ENCODE results near the gene ACAD10. TPM values are rescaled to one million over a fixed set of nuclear protein-coding genes. Genes with fewer than 3 reads are reported as not detected.

The ACAD10 gene
- total and polyA plus RNA-seq, 2 of the 13 experiments (the other 11 are each of a cell fraction or from before 2014, with no cell fraction given): 15.2 to 16.3 TPM

- TF ChIP-seq CREM (IDR thresholded peaks at IDR 0.05): peak; percentile 41; the same call in 1 of the 2 replicates
- no peak for TF ChIP-seq CREM (CRISPR knock-in tag; IDR thresholded peaks at IDR 0.05)
- TF ChIP-seq ZNF543 (CRISPR knock-in tag; IDR thresholded peaks at IDR 0.05): 0 out of 2 replicates have a peak, but pooled peaks have one; percentile 44
- no peak for TF ChIP-seq MXD4 (CRISPR knock-in tag; IDR thresholded peaks at IDR 0.05)
- TF ChIP-seq, protein P1, sequence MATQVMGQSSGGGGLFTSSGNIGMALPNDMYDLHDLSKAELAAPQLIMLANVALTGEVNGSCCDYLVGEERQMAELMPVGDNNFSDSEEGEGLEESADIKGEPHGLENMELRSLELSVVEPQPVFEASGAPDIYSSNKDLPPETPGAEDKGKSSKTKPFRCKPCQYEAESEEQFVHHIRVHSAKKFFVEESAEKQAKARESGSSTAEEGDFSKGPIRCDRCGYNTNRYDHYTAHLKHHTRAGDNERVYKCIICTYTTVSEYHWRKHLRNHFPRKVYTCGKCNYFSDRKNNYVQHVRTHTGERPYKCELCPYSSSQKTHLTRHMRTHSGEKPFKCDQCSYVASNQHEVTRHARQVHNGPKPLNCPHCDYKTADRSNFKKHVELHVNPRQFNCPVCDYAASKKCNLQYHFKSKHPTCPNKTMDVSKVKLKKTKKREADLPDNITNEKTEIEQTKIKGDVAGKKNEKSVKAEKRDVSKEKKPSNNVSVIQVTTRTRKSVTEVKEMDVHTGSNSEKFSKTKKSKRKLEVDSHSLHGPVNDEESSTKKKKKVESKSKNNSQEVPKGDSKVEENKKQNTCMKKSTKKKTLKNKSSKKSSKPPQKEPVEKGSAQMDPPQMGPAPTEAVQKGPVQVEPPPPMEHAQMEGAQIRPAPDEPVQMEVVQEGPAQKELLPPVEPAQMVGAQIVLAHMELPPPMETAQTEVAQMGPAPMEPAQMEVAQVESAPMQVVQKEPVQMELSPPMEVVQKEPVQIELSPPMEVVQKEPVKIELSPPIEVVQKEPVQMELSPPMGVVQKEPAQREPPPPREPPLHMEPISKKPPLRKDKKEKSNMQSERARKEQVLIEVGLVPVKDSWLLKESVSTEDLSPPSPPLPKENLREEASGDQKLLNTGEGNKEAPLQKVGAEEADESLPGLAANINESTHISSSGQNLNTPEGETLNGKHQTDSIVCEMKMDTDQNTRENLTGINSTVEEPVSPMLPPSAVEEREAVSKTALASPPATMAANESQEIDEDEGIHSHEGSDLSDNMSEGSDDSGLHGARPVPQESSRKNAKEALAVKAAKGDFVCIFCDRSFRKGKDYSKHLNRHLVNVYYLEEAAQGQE (IDR thresholded peaks at IDR 0.05; ENCODE audit: borderline replicate concordance in 1 of 2, low read depth in 1 of 2, low read length in 2 of 2): peak in 1 of 2 experiments; percentile 73; a peak in 1 of 4 replicates
- no peak for TF ChIP-seq U2AF2 (IDR thresholded peaks at IDR 0.05; ENCODE audit: low read depth, low read length)
- TF ChIP-seq ZNF335 (CRISPR knock-in tag; IDR thresholded peaks at IDR 0.05): peak; percentile 70
- TF ChIP-seq KDM5A (IDR thresholded peaks at IDR 0.05; ENCODE audit: borderline replicate concordance, low read length): no peak
- TF ChIP-seq MEF2D (CRISPR knock-in tag; IDR thresholded peaks at IDR 0.05): no peak
- peak; percentile 15; the same call in 1 of the 2 replicates for TF ChIP-seq RFXAP (CRISPR knock-in tag; IDR thresholded peaks at IDR 0.05; ENCODE audit: borderline replicate concordance)
- TF ChIP-seq USF2 (IDR thresholded peaks at IDR 0.05; ENCODE audit: low read depth, low read length): no peak
- no peak for TF ChIP-seq USF2 (CRISPR knock-in tag; IDR thresholded peaks at IDR 0.05; ENCODE audit: borderline replicate concordance)
- TF ChIP-seq ZNF7 (CRISPR knock-in tag; IDR thresholded peaks at IDR 0.05): no peak
- TF ChIP-seq AKAP8 (CRISPR knock-in tag; IDR thresholded peaks at IDR 0.05): no peak; the same call in 1 of the 2 replicates
- TF ChIP-seq ZNF672 (CRISPR knock-in tag; IDR thresholded peaks at IDR 0.05): no peak
- TF ChIP-seq NR2F2 (IDR thresholded peaks at IDR 0.05; ENCODE audit: borderline replicate concordance, low read depth): no peak
- TF ChIP-seq, protein P2, sequence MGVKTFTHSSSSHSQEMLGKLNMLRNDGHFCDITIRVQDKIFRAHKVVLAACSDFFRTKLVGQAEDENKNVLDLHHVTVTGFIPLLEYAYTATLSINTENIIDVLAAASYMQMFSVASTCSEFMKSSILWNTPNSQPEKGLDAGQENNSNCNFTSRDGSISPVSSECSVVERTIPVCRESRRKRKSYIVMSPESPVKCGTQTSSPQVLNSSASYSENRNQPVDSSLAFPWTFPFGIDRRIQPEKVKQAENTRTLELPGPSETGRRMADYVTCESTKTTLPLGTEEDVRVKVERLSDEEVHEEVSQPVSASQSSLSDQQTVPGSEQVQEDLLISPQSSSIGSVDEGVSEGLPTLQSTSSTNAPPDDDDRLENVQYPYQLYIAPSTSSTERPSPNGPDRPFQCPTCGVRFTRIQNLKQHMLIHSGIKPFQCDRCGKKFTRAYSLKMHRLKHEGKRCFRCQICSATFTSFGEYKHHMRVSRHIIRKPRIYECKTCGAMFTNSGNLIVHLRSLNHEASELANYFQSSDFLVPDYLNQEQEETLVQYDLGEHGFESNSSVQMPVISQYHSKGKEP (CRISPR knock-in tag; IDR thresholded peaks at IDR 0.05): no peak
- TF ChIP-seq ETS1 (CRISPR knock-in tag; IDR thresholded peaks at IDR 0.05): no peak
- TF ChIP-seq ISL2 (CRISPR knock-in tag; IDR thresholded peaks at IDR 0.05): peak; percentile 56; the same call in 1 of the 2 replicates
Measured at GRCh38 chr12:111777345-111778045, 91.6 kb downstream of the ACAD10 start (continued).

Data from HepG2 (cell line).